ENCODE data around the gene TMEM40.

Gene TMEM40

GRCh38 chr3:12768579-12769527 lies 9.8 kb upstream of the TMEM40 start:
- DNase-seq (ENCODE audit: low read depth), result no peak
- TF ChIP-seq CTCF (IDR thresholded peaks at IDR 0.05; ENCODE audit: control insufficient read depth, extremely low read depth, insufficient read depth), result no peak
- no peak overlapping the region for H3K4me3 ChIP-seq (ENCODE audit: low read depth, low read length)

- TF ChIP-seq CTCF (IDR thresholded peaks at IDR 0.05; ENCODE audit: control insufficient read depth, extremely low read depth, insufficient read depth), result no peak
- no peak overlapping the region for H3K4me3 ChIP-seq (ENCODE audit: low read depth, low read length)
- no peak for DNase-seq (ENCODE audit: low read depth)
These were observed 7.5 kb upstream of the TMEM40 start for GRCh38 chr3:12766541-12766940.

GRCh38 chr3:12764171-12764776 lies 5.2 kb upstream of the TMEM40 start:
- DNase-seq (ENCODE audit: low read depth), result no peak
- TF ChIP-seq CTCF (IDR thresholded peaks at IDR 0.05; ENCODE audit: control insufficient read depth, extremely low read depth, insufficient read depth), result no peak

GRCh38 chr3:12759693-12760565 lies 870 bp upstream of the TMEM40 start:
- no peak overlapping the region for H3K4me3 ChIP-seq (ENCODE audit: low read depth, low read length)
- TF ChIP-seq CTCF (IDR thresholded peaks at IDR 0.05; ENCODE audit: control insufficient read depth, extremely low read depth, insufficient read depth), result no peak
- no peak for DNase-seq (ENCODE audit: low read depth)

More at GRCh38 chr3:12764171-12764776, 5.2 kb upstream of the TMEM40 start:
- H3K4me3 ChIP-seq (ENCODE audit: low read depth, low read length), result no peak overlapping the region

- no peak for DNase-seq (ENCODE audit: low read depth)
- TF ChIP-seq CTCF (IDR thresholded peaks at IDR 0.05; ENCODE audit: control insufficient read depth, extremely low read depth, insufficient read depth), result no peak
- no peak overlapping the region for H3K4me3 ChIP-seq (ENCODE audit: low read depth, low read length)
These were observed 856 bp downstream of the TMEM40 start for GRCh38 chr3:12758025-12758781.

GRCh38 chr3:12756635-12757034 lies 2.4 kb downstream of the TMEM40 start:
- TF ChIP-seq CTCF (IDR thresholded peaks at IDR 0.05; ENCODE audit: control insufficient read depth, extremely low read depth, insufficient read depth), result no peak

More at GRCh38 chr3:12756635-12757034, 2.4 kb downstream of the TMEM40 start:
- DNase-seq (ENCODE audit: low read depth), result no peak
- H3K4me3 ChIP-seq (ENCODE audit: low read depth, low read length), result no peak overlapping the region

Measured in LNCaP clone FGC (cell line).